ENCODE results near the gene ING1. TPM values are rescaled to one million over a fixed set of nuclear protein-coding genes. Genes with fewer than 3 reads are reported as not detected.

Gene ING1
- total RNA-seq, 1 experiment from 2014 or later = 22.0 TPM

GRCh38 chr13:110748271-110748670, 34.8 kb downstream of the ING1 start:
- no peaks in the 10 kb centered on the region for H3K9me3 ChIP-seq (ENCODE audit: low read depth, low read length, poor library complexity, severe bottlenecking)
- intact Hi-C loops (cut with micrococcal nuclease; ENCODE audit: unreplicated experiment) = no loop called here
- no peaks in the 10 kb centered on the region for H3K27me3 ChIP-seq (replicated peaks; ENCODE audit: insufficient read depth, low read depth, low read length, poor library complexity)
- no peak overlapping the region for H3K27ac ChIP-seq (ENCODE audit: low read depth, low read length, poor library complexity, severe bottlenecking)
- TF ChIP-seq, protein P1, sequence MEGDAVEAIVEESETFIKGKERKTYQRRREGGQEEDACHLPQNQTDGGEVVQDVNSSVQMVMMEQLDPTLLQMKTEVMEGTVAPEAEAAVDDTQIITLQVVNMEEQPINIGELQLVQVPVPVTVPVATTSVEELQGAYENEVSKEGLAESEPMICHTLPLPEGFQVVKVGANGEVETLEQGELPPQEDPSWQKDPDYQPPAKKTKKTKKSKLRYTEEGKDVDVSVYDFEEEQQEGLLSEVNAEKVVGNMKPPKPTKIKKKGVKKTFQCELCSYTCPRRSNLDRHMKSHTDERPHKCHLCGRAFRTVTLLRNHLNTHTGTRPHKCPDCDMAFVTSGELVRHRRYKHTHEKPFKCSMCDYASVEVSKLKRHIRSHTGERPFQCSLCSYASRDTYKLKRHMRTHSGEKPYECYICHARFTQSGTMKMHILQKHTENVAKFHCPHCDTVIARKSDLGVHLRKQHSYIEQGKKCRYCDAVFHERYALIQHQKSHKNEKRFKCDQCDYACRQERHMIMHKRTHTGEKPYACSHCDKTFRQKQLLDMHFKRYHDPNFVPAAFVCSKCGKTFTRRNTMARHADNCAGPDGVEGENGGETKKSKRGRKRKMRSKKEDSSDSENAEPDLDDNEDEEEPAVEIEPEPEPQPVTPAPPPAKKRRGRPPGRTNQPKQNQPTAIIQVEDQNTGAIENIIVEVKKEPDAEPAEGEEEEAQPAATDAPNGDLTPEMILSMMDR (conservative IDR thresholded peaks at IDR 0.05; ENCODE audit: low read depth, low read length) = no peak
- TF ChIP-seq EZH2 (IDR thresholded peaks at IDR 0.05; ENCODE audit: borderline replicate concordance, low read depth, low read length, poor library complexity, severe bottlenecking) = no peak
- no TSS peak for BruUV-seq (replicated peaks)
- H3K4me1 ChIP-seq (ENCODE audit: insufficient read depth, low read length, poor library complexity, severe bottlenecking) = no peaks in the 10 kb centered on the region
- no peaks in the 10 kb centered on the region for H3K36me3 ChIP-seq (ENCODE audit: insufficient read depth, low read length, poor library complexity, severe bottlenecking)
- DNase-seq (ENCODE audit: low spot score) = no peak
- ChIA-PET POLR2A (ENCODE audit: low non-redundant PET) (no interaction called here), CTCF (no interaction called here)
- no peak overlapping the region for H3K4me3 ChIP-seq (ENCODE audit: low read depth, low read length, poor library complexity, severe bottlenecking)

- Histone ChIP-seq H3K9me3 (ENCODE audit: low read depth, low read length, poor library complexity, severe bottlenecking) (no peaks in the 10 kb centered on the region), H3K36me3 (ENCODE audit: insufficient read depth, low read length, poor library complexity, severe bottlenecking) (no peaks in the 10 kb centered on the region), H3K27me3 (replicated peaks; ENCODE audit: insufficient read depth, low read depth, low read length, poor library complexity) (no peaks in the 10 kb centered on the region), H3K4me3 (ENCODE audit: low read depth, low read length, poor library complexity, severe bottlenecking) (no peak overlapping the region), H3K4me1 (ENCODE audit: insufficient read depth, low read length, poor library complexity, severe bottlenecking) (no peaks in the 10 kb centered on the region), H3K27ac (ENCODE audit: low read depth, low read length, poor library complexity, severe bottlenecking) (no peak overlapping the region)
- TF ChIP-seq, protein P1 (conservative IDR thresholded peaks at IDR 0.05; ENCODE audit: low read depth, low read length) = no peak
- no peak for TF ChIP-seq EZH2 (IDR thresholded peaks at IDR 0.05; ENCODE audit: borderline replicate concordance, low read depth, low read length, poor library complexity, severe bottlenecking)
- CTCF ChIA-PET = no interaction called here
- no peak for DNase-seq (ENCODE audit: low spot score)
- POLR2A ChIA-PET (ENCODE audit: low non-redundant PET) = no interaction called here
- BruUV-seq (replicated peaks) = no TSS peak
- intact Hi-C loops (cut with micrococcal nuclease; ENCODE audit: unreplicated experiment) = no loop called here
These were observed 42.7 kb downstream of the ING1 start for GRCh38 chr13:110756219-110756631.

- no peaks in the 10 kb centered on the region for H3K4me1 ChIP-seq (ENCODE audit: insufficient read depth, low read length, poor library complexity, severe bottlenecking)
- POLR2A ChIA-PET (ENCODE audit: low non-redundant PET) = no interaction called here
- H3K9me3 ChIP-seq (ENCODE audit: low read depth, low read length, poor library complexity, severe bottlenecking) = no peaks in the 10 kb centered on the region
- CTCF ChIA-PET = no interaction called here
- no TSS peak for BruUV-seq (replicated peaks)
- no peak for DNase-seq (ENCODE audit: low spot score)
- no peaks in the 10 kb centered on the region for H3K36me3 ChIP-seq (ENCODE audit: insufficient read depth, low read length, poor library complexity, severe bottlenecking)
- no peaks in the 10 kb centered on the region for H3K27me3 ChIP-seq (replicated peaks; ENCODE audit: insufficient read depth, low read depth, low read length, poor library complexity)
- TF ChIP-seq, protein P1 (conservative IDR thresholded peaks at IDR 0.05; ENCODE audit: low read depth, low read length) = no peak
- H3K27ac ChIP-seq (ENCODE audit: low read depth, low read length, poor library complexity, severe bottlenecking) = no peak overlapping the region
- intact Hi-C loops (cut with micrococcal nuclease; ENCODE audit: unreplicated experiment) = no loop called here
- no peak overlapping the region for H3K4me3 ChIP-seq (ENCODE audit: low read depth, low read length, poor library complexity, severe bottlenecking)
These were observed 43.8 kb downstream of the ING1 start for GRCh38 chr13:110757296-110757695.
